IPS DF 6.9 (cell line): Measurements from ENCODE around the gene KRTAP10-10.
"Not testable (repeated sequence)": the region's sequence is repeated elsewhere in the genome, so short reads cannot be mapped to it uniquely, and the experiment has no call there.

Experiments used
- DNase-seq: peaks from one replicate; pipeline ENCODE4 v3.0.0-alpha.2; 2013; ENCODE audit warnings: low read depth, low spot score
- H3K27ac ChIP-seq: one replicate; pipeline ENCODE4 v1.5.1; 2013; ENCODE audit warnings: low read length, control low read depth
- H3K27me3 ChIP-seq: 2 replicates; pipeline ENCODE4 v1.6.1; 2013; ENCODE audit warnings: mild to moderate bottlenecking, low read length; ENCODE audit not compliant: control insufficient read depth, insufficient read depth
- H3K36me3 ChIP-seq: 2 replicates; pipeline ENCODE4 v1.6.1; 2013; ENCODE audit warnings: low read length; ENCODE audit not compliant: control insufficient read depth, insufficient read depth
- H3K4me1 ChIP-seq: 2 replicates; pipeline ENCODE4 v1.6.1; 2013; ENCODE audit warnings: low read length; ENCODE audit not compliant: control insufficient read depth, insufficient read depth
- H3K4me3 ChIP-seq: 2 replicates; pipeline ENCODE4 v1.5.1; 2013; ENCODE audit warnings: mild to moderate bottlenecking, low read length
- H3K9me3 ChIP-seq: 2 replicates; pipeline ENCODE4 v1.6.1; 2013; ENCODE audit warnings: low read length, inconsistent platforms; ENCODE audit not compliant: control insufficient read depth, insufficient read depth
- WGBS: extraction: QIAGEN DNeasy Blood & Tissue Kit; methylation state at CpG from one replicate; pipeline ENCODE4 v1.1.7; 2013; ENCODE audit warnings: mixed read lengths, missing lambda C conversion rate; ENCODE audit not compliant: insufficient read length, insufficient coverage; 5-methylcytosine and 5-hydroxymethylcytosine counted together

Gene KRTAP10-10

DNA sequence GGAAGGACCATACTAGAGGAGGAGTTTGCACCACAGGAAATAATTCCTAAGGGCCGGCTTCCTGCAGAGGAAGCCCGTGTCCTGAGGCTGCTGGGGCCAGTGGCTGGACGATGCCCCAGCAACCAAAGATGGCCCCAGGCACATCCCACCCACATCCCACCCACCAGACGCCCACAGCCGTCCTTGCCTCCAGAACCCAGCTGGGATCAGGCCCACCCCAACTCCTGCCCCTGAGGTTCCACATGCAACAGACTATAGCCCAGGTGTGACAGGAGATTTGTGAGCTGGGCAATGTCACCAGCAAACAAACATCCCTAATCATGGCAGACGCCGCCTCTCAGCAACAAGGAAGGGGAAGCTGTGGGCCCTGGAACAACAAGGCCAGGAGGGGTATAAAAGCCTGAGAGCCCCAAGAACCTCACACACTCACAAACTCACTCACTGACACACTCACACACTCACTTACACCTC, 10.4 kb upstream of the KRTAP10-10 start, which contains the start of gene KRTAP10-9:
Gene KRTAP10-9, plus strand, starts transcription at position 421 of the 471 bp plus-strand sequence. CDS start 79 bp downstream, outside the sequence.
- Histone ChIP-seq H3K36me3 (no peaks in the 10 kb centered on the region), H3K27me3 (no peaks in the 10 kb centered on the region), H3K4me3 (no peak within 1 kb of the TSS), H3K27ac (no peak within 1 kb of the TSS), H3K4me1 (no peaks in the 10 kb centered on the region), H3K9me3 (0 out of 2 replicates have a peak, but pooled peaks cover 2% of the 10 kb centered on the region)
- no peak for DNase-seq
- no CpG with 5 or more reads among the region's 7 CpGs for WGBS

DNA sequence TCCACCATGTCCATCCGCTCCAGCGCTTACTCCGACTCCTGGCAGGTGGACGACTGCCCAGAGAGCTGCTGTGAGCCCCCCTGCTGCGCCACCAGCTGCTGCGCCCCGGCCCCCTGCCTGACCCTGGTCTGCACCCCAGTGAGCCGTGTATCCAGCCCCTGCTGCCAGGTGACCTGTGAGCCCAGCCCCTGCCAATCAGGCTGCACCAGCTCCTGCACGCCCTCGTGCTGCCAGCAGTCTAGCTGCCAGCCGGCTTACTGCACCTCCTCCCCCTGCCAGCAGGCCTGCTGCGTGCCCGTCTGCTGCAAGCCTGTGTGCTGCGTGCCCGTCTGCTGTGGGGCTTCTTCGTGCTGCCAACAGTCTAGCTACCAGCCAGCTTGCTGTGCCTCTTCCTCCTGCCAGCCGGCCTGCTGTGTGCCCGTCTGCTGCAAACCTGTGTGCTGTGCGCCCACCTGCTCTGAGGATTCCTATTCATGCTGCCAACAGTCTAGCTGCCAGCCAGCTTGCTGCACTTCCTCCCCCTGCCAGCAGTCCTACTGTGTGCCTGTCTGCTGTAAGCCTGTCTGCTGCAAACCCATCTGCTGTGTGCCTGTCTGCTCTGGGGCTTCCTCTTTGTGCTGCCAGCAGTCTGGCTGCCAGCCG, 9.9 kb upstream of the KRTAP10-10 start:
- H3K27ac ChIP-seq, H3K36me3 ChIP-seq, H3K27me3 ChIP-seq, H3K9me3 ChIP-seq, H3K4me1 ChIP-seq, DNase-seq, H3K4me3 ChIP-seq: not testable (repeated sequence)
- WGBS, result no CpG with 5 or more reads among the region's 20 CpGs

DNA sequence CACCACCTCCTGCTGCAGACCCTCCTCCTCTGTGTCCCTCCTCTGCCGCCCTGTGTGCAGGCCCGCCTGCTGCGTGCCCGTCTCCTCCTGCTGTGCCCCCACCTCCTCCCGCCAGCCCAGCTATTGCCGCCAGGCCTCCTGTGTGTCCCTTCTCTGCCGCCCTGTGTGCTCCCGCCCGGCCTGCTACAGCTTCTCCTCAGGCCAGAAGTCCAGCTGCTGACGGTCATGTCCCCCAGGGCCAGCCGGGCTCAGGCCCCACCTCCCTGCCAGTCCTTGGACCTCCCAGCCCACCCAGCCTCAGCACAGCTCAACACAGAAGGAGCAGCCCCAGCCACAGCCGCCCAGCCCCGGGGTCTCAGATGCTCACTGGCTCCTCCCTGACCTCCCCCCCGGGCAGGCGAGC, 9.3 kb upstream of the KRTAP10-10 start:
- no CpG with 5 or more reads among the region's 15 CpGs for WGBS
- not testable (repeated sequence) for H3K27ac ChIP-seq, H3K36me3 ChIP-seq, DNase-seq, H3K4me3 ChIP-seq, H3K9me3 ChIP-seq, H3K4me1 ChIP-seq, H3K27me3 ChIP-seq

DNA sequence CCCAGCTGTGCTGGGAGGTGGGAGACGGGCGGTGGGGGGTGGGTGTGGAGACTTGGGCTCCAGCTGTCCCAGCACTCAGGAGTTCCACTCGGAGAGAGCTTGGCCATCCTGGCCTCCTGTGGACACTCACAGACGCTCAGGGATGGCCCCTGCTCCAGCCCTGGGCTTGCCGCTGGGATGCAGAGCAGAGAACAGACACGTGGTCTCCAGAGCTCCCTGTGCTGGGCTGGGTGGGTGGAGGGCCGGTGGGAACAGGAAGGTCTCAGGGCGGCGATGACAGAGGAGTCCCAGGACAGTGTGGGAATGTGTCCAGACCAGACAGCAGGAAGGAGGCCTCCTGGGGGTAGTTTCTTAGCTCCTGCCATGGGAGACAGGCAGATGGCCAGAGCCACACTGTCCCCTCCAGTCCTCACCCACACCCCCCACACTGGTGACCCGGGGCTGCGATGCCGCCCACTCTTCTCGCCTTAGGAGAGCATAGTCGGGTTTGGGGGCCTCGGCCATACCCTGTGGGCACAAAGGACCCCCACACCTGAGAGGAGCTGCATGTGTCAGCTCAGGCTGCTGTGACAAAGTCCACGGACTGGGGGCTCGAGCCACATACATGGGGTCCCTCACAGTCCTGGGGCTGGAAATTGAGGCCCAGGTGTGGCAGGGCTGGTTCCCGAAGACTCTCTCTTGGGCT, 8.3 kb upstream of the KRTAP10-10 start:
- H3K27ac ChIP-seq, result no peak overlapping the region
- H3K4me3 ChIP-seq, result no peak overlapping the region
- WGBS, result no CpG with 5 or more reads among the region's 18 CpGs
- H3K36me3 ChIP-seq, result no peaks in the 10 kb centered on the region
- H3K9me3 ChIP-seq, result no peaks in the 10 kb centered on the region
- H3K27me3 ChIP-seq, result no peaks in the 10 kb centered on the region
- H3K4me1 ChIP-seq, result no peaks in the 10 kb centered on the region
- no peak for DNase-seq

DNA sequence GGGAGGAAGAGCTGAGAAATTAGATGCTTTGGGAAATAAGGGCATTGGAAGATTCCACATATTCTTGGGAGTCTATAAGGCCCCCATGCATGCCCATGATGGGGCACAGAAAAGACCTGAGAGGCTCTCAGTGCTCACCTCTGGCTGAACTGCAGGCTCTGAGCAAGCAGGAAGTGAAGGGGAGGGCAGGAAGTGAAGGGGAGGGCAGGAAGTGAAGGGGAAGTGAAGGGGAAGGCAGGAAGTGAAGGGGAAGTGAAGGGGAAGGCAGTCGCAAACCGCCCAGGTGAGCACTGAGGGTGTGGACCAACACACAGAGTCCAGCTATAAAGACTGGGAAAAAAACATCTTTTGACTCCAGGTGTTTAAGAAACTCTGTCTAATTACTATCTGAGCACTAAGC, 6.7 kb upstream of the KRTAP10-10 start:
- no peaks in the 10 kb centered on the region for H3K4me1 ChIP-seq
- no peaks in the 10 kb centered on the region for H3K36me3 ChIP-seq
- no peak overlapping the region for H3K4me3 ChIP-seq
- H3K9me3 ChIP-seq, result no peaks in the 10 kb centered on the region
- WGBS, result no CpG with 5 or more reads among the region's 2 CpGs
- DNase-seq, result no peak
- H3K27me3 ChIP-seq, result no peaks in the 10 kb centered on the region
- H3K27ac ChIP-seq, result no peak overlapping the region

DNA sequence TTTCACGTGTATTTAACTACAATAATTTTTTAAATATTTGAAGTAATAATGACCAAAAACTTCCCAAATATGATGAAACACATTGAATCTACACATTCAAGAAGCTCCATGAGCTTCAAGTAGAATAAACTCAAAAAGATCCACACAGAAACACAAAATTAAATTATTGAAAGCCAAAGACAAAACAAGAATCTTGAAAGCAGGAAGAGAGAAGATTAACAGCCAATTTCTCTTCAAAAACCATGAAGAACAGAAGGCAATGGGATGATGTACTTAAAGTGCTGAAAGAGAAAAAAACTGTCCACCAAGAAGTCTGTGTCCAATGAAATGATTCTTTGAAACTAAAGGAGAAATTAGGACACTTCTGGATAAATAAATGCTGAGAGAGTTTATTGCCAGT, 5.1 kb upstream of the KRTAP10-10 start:
- WGBS, result no CpG with 5 or more reads among the region's 1 CpG
- no peak for DNase-seq
- no peaks in the 10 kb centered on the region for H3K9me3 ChIP-seq
- H3K36me3 ChIP-seq, result no peaks in the 10 kb centered on the region
- H3K27me3 ChIP-seq, result no peaks in the 10 kb centered on the region
- H3K4me3 ChIP-seq, result no peak overlapping the region
- H3K27ac ChIP-seq, result no peak overlapping the region
- H3K4me1 ChIP-seq, result no peaks in the 10 kb centered on the region

DNA sequence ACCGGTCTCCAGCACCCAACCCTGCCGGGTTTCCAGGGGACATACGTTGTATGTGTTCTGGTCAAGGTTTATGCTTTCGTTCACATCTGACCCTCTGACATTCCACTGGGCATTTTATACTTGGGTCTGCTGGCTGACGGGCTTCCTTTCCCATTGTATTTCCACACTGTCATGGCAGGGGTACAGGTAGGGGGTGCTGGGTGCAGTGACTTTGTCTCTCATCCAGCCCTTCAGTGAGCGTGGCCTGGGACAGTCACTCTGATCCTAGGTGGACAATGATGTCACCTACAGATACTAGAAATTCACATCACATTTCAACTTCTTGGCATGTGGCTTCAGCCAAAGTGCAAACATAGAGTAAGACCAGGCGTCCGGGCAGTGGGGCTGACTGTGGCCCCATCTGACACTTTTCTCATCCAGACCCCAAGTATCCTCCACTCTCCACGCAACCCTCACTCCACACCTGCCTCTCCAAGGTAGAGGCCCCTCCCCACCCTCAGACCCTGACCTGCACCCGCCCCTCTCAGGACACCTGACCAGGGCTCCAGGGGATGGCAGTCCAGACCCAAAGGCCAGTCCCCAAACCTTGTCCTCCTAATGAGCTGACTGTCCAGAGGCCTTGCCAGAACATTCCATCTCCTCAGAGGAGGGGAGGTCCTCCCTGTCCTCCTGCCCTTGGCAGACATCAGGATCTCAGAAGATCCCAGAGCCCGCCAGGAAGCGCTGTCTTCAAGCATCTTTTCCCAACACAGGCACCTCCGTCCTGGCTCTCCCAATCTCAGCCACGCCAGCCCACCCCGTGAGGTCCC, 743 bp upstream of the KRTAP10-10 start:
- Histone ChIP-seq H3K27ac (no peak overlapping the region), H3K4me3 (no peak overlapping the region), H3K4me1 (no peaks in the 10 kb centered on the region), H3K36me3 (no peaks in the 10 kb centered on the region), H3K9me3 (no peaks in the 10 kb centered on the region), H3K27me3 (no peaks in the 10 kb centered on the region)
- WGBS, result no CpG with 5 or more reads among the region's 15 CpGs
- DNase-seq, result no peak

DNA sequence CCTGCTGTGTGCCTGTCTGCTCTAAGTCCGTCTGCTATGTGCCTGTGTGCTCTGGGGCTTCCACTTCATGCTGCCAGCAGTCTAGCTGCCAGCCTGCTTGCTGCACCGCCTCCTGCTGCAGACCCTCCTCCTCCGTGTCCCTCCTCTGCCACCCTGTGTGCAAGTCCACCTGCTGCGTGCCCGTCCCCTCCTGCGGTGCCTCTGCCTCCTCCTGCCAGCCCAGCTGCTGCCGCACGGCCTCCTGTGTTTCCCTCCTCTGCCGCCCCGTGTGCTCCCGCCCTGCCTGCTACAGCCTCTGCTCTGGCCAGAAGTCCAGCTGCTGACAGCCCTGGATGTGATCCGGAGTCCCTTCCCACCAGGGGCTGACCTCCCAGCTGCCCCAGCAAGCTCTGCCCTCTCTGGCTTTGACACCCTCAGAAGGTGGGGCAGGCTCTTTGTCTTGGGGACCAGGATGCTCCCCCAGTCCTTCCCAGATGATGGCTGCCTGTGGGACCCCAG, 744 bp downstream of the KRTAP10-10 start:
- no CpG with 5 or more reads among the region's 12 CpGs for WGBS

DNA sequence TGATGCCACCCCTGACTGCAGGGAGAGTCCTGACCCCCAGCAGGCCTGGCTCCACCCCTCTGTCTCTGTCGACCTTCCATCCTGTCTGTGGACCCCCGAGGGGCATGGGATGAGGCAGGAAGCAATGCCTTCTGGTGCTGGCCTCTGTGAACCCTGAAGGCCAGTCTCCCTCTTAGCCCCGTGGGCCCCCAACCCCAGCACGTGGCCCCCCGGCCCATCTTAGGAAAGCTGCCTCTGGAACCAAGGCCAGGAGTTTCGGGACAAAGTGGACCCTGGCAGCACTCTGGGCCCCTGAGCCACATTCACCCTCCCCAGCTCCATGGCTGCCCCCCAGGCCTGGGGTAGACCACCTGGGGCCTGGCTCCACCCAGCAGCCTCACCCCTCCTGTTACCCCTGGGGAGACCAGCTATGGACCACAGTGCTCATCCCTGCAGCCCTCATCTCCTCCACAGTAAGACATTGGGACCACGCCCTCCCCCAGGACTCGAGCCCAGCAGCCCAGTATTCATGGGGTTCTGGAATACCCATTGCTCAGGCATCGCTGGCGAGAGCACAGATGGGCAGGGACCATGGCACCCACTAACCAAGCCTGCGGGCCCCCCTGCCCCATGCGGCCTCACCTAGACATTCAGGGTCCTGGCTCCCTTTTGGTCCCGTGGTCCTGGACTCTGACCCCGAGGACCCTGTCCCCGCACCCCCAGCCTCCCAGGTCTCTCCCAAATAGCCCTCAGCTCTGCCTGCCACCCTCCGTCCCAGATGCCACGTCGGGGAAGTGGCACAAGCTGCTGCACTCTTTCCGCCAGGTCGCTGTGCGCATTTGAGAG, 1.6 kb downstream of the KRTAP10-10 start:
- H3K27me3 ChIP-seq, result not testable (repeated sequence)

More for the DNA sequence above, 744 bp downstream of the KRTAP10-10 start:
- H3K36me3 ChIP-seq, H3K9me3 ChIP-seq, H3K27me3 ChIP-seq, DNase-seq, H3K27ac ChIP-seq, H3K4me3 ChIP-seq, H3K4me1 ChIP-seq: not testable (repeated sequence)

DNA sequence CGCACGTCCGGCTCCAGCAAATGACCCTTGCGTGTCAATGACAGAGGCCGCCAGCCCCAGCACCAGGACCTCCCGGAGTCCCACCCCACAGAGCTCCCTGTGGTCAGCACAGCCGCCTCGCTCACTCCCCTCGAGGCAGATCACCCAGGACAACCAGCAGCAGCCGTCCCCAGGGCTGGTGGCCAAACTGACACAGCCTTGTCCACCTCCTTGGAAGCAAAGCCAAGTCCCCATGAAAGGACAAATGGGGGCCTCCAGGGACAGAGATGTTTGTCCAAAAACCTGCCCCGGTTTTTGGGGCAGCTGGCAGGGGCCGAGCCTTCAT, 2.1 kb downstream of the KRTAP10-10 start:
- Histone ChIP-seq H3K4me3 (no peak overlapping the region), H3K36me3 (no peaks in the 10 kb centered on the region), H3K27me3 (no peaks in the 10 kb centered on the region), H3K4me1 (no peaks in the 10 kb centered on the region), H3K9me3 (no peaks in the 10 kb centered on the region), H3K27ac (no peak overlapping the region)
- DNase-seq, result no peak
- WGBS, result no CpG with 5 or more reads among the region's 12 CpGs

More for the DNA sequence above, 1.6 kb downstream of the KRTAP10-10 start:
- not testable (repeated sequence) for H3K4me1 ChIP-seq, H3K9me3 ChIP-seq, H3K36me3 ChIP-seq, DNase-seq, H3K27ac ChIP-seq, H3K4me3 ChIP-seq
- no CpG with 5 or more reads among the region's 21 CpGs for WGBS
